T-helper 1 cell treated with Interleukin-12 subunit alpha and Interleukin-12 subunit beta and Interleukin-4 antibody, amounts not matched to agents 30 μg/mL and 1 μg/mL, for 36 hours (primary cell): ENCODE measurements around the gene OR2D2.
"Not testable (repeated sequence)": the region's sequence is repeated elsewhere in the genome, so short reads cannot be mapped to it uniquely, and the experiment has no call there.

Source experiments
- H3K27ac Mint-ChIP-seq: one replicate; pipeline ENCODE4 v1.8.0; 2021; ENCODE audit warnings: mild to moderate bottlenecking, mixed read lengths
- H3K27me3 Mint-ChIP-seq: one replicate; pipeline ENCODE4 v1.8.0; 2021; ENCODE audit warnings: low read depth, mixed read lengths
- H3K36me3 Mint-ChIP-seq: one replicate; pipeline ENCODE4 v1.8.0; 2021; ENCODE audit warnings: low read depth, mixed read lengths
- H3K4me1 Mint-ChIP-seq: one replicate; pipeline ENCODE4 v1.8.0; 2021; ENCODE audit warnings: low read depth, mixed read lengths
- H3K4me3 Mint-ChIP-seq: one replicate; pipeline ENCODE4 v1.8.0; 2021; ENCODE audit warnings: mild to moderate bottlenecking, moderate library complexity, mixed read lengths
- H3K9me3 Mint-ChIP-seq: one replicate; pipeline ENCODE4 v1.8.0; 2021; ENCODE audit warnings: mixed read lengths

OR2D2 gene

GRCh38 chr11:6855971-6856541, 36.2 kb downstream of the OR2D2 start:
- Mint-ChIP-seq H3K27ac (no peak overlapping the region), H3K4me3 (no peak overlapping the region), H3K36me3 (no peaks in the 10 kb centered on the region), H3K9me3 (peaks cover 25% of the 10 kb centered on the region), H3K27me3 (peaks cover 4% of the 10 kb centered on the region), H3K4me1 (peaks cover 6% of the 10 kb centered on the region)

DNA sequence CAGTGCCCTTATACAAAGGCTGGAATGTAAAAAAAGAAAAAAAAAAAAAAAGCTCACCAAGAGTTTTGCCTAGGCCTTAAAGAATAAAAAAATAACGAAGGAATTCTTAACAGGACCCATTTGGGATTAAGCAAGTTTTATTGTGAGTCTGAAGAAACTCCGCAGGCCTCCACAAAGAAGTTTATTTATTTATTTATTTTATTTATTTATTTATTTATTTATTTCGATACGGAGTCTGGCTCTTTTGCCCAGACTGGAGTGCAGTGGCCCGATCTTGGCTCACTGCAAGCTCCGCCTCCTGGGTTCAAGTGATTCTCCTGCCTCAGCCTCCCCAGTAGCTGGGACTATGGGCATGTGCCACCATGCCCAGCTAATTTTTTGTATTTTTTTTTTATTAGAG, 37.5 kb downstream of the OR2D2 start:
- not testable (repeated sequence) for H3K36me3 Mint-ChIP-seq, H3K4me1 Mint-ChIP-seq, H3K27ac Mint-ChIP-seq, H3K27me3 Mint-ChIP-seq, H3K4me3 Mint-ChIP-seq
- H3K9me3 Mint-ChIP-seq, result peaks cover 28% of the 10 kb centered on the region

- H3K36me3 Mint-ChIP-seq, result no peaks in the 10 kb centered on the region
- H3K4me1 Mint-ChIP-seq, result no peaks in the 10 kb centered on the region
- H3K9me3 Mint-ChIP-seq, result peaks cover 27% of the 10 kb centered on the region
- no peaks in the 10 kb centered on the region for H3K27me3 Mint-ChIP-seq
- H3K27ac Mint-ChIP-seq, result no peak overlapping the region
- no peak overlapping the region for H3K4me3 Mint-ChIP-seq
These were observed 41.8 kb downstream of the OR2D2 start for GRCh38 chr11:6850526-6850925.

- Mint-ChIP-seq H3K4me3 (no peak within 1 kb of the TSS), H3K36me3 (no peaks in the 10 kb centered on the region), H3K27me3 (no peaks in the 10 kb centered on the region), H3K27ac (no peak within 1 kb of the TSS), H3K9me3 (peaks cover 2% of the 10 kb centered on the region), H3K4me1 (no peaks in the 10 kb centered on the region)
These were observed 46.9 kb downstream of the OR2D2 start, which contains the start of gene OR10A5 for GRCh38 chr11:6845383-6845782. TSS of gene OR10A5 (plus strand) at chr11:6845683. CDS start at chr11:6845683, 0 bp downstream.

DNA sequence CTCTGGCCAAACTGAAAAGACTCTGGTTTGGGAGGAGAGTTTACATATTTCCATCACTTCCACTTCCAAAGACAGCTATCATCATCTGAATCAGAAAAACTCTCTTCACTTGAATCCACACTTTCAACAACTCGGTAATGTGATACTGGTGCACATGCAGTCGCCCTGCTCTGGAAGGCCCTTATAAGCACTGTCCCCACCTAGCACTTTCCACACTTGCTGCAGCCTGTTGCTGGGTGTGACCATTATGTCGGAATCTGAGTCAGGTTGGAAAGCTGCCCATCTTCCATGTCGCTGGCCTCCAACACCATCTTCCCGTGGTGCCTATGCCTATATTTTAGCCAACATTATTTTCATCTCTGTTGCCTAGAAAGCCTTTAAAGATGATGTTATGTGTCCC, 47.9 kb downstream of the OR2D2 start:
- Mint-ChIP-seq H3K27ac (no peak overlapping the region), H3K36me3 (no peaks in the 10 kb centered on the region), H3K27me3 (no peaks in the 10 kb centered on the region), H3K9me3 (no peaks in the 10 kb centered on the region), H3K4me1 (no peaks in the 10 kb centered on the region), H3K4me3 (no peak overlapping the region)

GRCh38 chr11:6843670-6844069, 48.6 kb downstream of the OR2D2 start:
- no peak overlapping the region for H3K4me3 Mint-ChIP-seq
- no peaks in the 10 kb centered on the region for H3K4me1 Mint-ChIP-seq
- H3K36me3 Mint-ChIP-seq, result no peaks in the 10 kb centered on the region
- H3K9me3 Mint-ChIP-seq, result no peaks in the 10 kb centered on the region
- H3K27me3 Mint-ChIP-seq, result no peaks in the 10 kb centered on the region
- no peak overlapping the region for H3K27ac Mint-ChIP-seq

DNA sequence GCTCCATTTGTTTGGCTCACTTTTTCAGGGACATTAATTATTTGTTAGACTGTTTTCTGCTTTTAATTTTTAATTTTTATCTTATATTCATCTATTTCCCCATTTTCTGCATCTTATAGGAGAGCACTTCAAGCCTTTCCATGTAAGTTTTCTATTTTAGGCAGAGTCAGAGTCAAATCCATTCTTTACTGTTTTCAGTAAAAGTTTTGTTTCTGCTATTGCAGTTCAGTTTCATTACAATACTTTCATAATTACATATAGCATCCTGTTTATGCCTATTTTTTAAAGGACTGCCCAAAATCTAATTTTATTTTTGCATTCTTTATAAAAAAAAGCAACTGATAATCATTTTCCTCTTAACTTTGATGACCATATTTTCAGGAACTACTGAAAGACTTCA, 50.6 kb downstream of the OR2D2 start:
- no peaks in the 10 kb centered on the region for H3K9me3 Mint-ChIP-seq
- H3K36me3 Mint-ChIP-seq, result no peaks in the 10 kb centered on the region
- H3K27me3 Mint-ChIP-seq, result no peaks in the 10 kb centered on the region
- H3K4me3 Mint-ChIP-seq, result no peak overlapping the region
- H3K27ac Mint-ChIP-seq, result no peak overlapping the region
- H3K4me1 Mint-ChIP-seq, result no peaks in the 10 kb centered on the region
